ENCODE measurements around the gene UMODL1.
A peak's percentile ranks its signal among the peaks of the same experiment; 100 is the strongest.

The UMODL1 gene

GRCh38 chr21:42140196-42140934, 69.2 kb downstream of the UMODL1 start:
- Mint-ChIP-seq H3K27me3 (ENCODE audit: low read depth) (no peaks in the 10 kb centered on the region), H3K27ac (no peak overlapping the region), H3K4me3 (no peak overlapping the region), H3K36me3 (ENCODE audit: low read depth) (no peaks in the 10 kb centered on the region), H3K9me3 (no peaks in the 10 kb centered on the region), H3K4me1 (ENCODE audit: low read depth) (peaks cover 4% of the 10 kb centered on the region)

- Mint-ChIP-seq H3K27me3 (ENCODE audit: low read depth) (no peaks in the 10 kb centered on the region), H3K4me1 (ENCODE audit: low read depth) (peaks cover 9% of the 10 kb centered on the region), H3K4me3 (no peak overlapping the region)
These were observed 70.5 kb downstream of the UMODL1 start for GRCh38 chr21:42141643-42142042.

GRCh38 chr21:42142141-42142540, 71.0 kb downstream of the UMODL1 start:
- H3K27ac Mint-ChIP-seq = no peak overlapping the region
- H3K4me3 Mint-ChIP-seq = no peak overlapping the region
- H3K4me1 Mint-ChIP-seq (ENCODE audit: low read depth) = peaks cover 9% of the 10 kb centered on the region
- H3K36me3 Mint-ChIP-seq (ENCODE audit: low read depth) = no peaks in the 10 kb centered on the region
- H3K9me3 Mint-ChIP-seq = no peaks in the 10 kb centered on the region
- no peaks in the 10 kb centered on the region for H3K27me3 Mint-ChIP-seq (ENCODE audit: low read depth)

More at GRCh38 chr21:42141643-42142042, 70.5 kb downstream of the UMODL1 start:
- Mint-ChIP-seq H3K27ac (no peak overlapping the region), H3K36me3 (ENCODE audit: low read depth) (no peaks in the 10 kb centered on the region), H3K9me3 (no peaks in the 10 kb centered on the region)

- H3K4me1 Mint-ChIP-seq (ENCODE audit: low read depth) = peaks cover 9% of the 10 kb centered on the region
- no peak overlapping the region for H3K4me3 Mint-ChIP-seq
- no peaks in the 10 kb centered on the region for H3K27me3 Mint-ChIP-seq (ENCODE audit: low read depth)
- H3K27ac Mint-ChIP-seq = no peak overlapping the region
- no peaks in the 10 kb centered on the region for H3K9me3 Mint-ChIP-seq
- no peaks in the 10 kb centered on the region for H3K36me3 Mint-ChIP-seq (ENCODE audit: low read depth)
These were observed 71.5 kb downstream of the UMODL1 start for GRCh38 chr21:42142627-42143026.

GRCh38 chr21:42143111-42143510, 72.0 kb downstream of the UMODL1 start:
- no peak overlapping the region for H3K27ac Mint-ChIP-seq
- H3K4me3 Mint-ChIP-seq = no peak overlapping the region
- no peaks in the 10 kb centered on the region for H3K9me3 Mint-ChIP-seq
- no peaks in the 10 kb centered on the region for H3K36me3 Mint-ChIP-seq (ENCODE audit: low read depth)
- H3K27me3 Mint-ChIP-seq (ENCODE audit: low read depth) = no peaks in the 10 kb centered on the region
- peaks cover 9% of the 10 kb centered on the region for H3K4me1 Mint-ChIP-seq (ENCODE audit: low read depth)

GRCh38 chr21:42144221-42144620, 73.1 kb downstream of the UMODL1 start:
- Mint-ChIP-seq H3K4me1 (ENCODE audit: low read depth) (peaks cover 9% of the 10 kb centered on the region), H3K4me3 (no peak overlapping the region), H3K27ac (no peak overlapping the region), H3K27me3 (ENCODE audit: low read depth) (no peaks in the 10 kb centered on the region), H3K9me3 (no peaks in the 10 kb centered on the region), H3K36me3 (ENCODE audit: low read depth) (no peaks in the 10 kb centered on the region)

- Mint-ChIP-seq H3K36me3 (ENCODE audit: low read depth) (no peaks in the 10 kb centered on the region), H3K27ac (peak overlapping the region; percentile 31), H3K9me3 (no peaks in the 10 kb centered on the region), H3K27me3 (ENCODE audit: low read depth) (no peaks in the 10 kb centered on the region), H3K4me1 (ENCODE audit: low read depth) (peaks cover 9% of the 10 kb centered on the region), H3K4me3 (no peak overlapping the region)
These were observed 73.8 kb downstream of the UMODL1 start for GRCh38 chr21:42144679-42145568.

GRCh38 chr21:42145569-42146272, 74.6 kb downstream of the UMODL1 start:
- Mint-ChIP-seq H3K4me3 (no peak overlapping the region), H3K27ac (no peak overlapping the region), H3K4me1 (ENCODE audit: low read depth) (peaks cover 9% of the 10 kb centered on the region), H3K9me3 (no peaks in the 10 kb centered on the region), H3K36me3 (ENCODE audit: low read depth) (no peaks in the 10 kb centered on the region), H3K27me3 (ENCODE audit: low read depth) (no peaks in the 10 kb centered on the region)

GRCh38 chr21:42146273-42146805, 75.2 kb downstream of the UMODL1 start:
- no peak overlapping the region for H3K27ac Mint-ChIP-seq

GRCh38 chr21:42146821-42147220, 75.7 kb downstream of the UMODL1 start:
- no peaks in the 10 kb centered on the region for H3K9me3 Mint-ChIP-seq
- no peaks in the 10 kb centered on the region for H3K36me3 Mint-ChIP-seq (ENCODE audit: low read depth)
- peaks cover 9% of the 10 kb centered on the region for H3K4me1 Mint-ChIP-seq (ENCODE audit: low read depth)
- H3K4me3 Mint-ChIP-seq = no peak overlapping the region
- H3K27me3 Mint-ChIP-seq (ENCODE audit: low read depth) = no peaks in the 10 kb centered on the region
- H3K27ac Mint-ChIP-seq = no peak overlapping the region

More at GRCh38 chr21:42146273-42146805, 75.2 kb downstream of the UMODL1 start:
- Mint-ChIP-seq H3K4me3 (no peak overlapping the region), H3K4me1 (ENCODE audit: low read depth) (peaks cover 9% of the 10 kb centered on the region), H3K36me3 (ENCODE audit: low read depth) (no peaks in the 10 kb centered on the region), H3K27me3 (ENCODE audit: low read depth) (no peaks in the 10 kb centered on the region), H3K9me3 (no peaks in the 10 kb centered on the region)

GRCh38 chr21:42147386-42148020, 76.4 kb downstream of the UMODL1 start:
- Mint-ChIP-seq H3K27ac (no peak overlapping the region), H3K27me3 (ENCODE audit: low read depth) (peaks cover under 1% of the 10 kb centered on the region), H3K9me3 (no peaks in the 10 kb centered on the region), H3K4me1 (ENCODE audit: low read depth) (peaks cover 9% of the 10 kb centered on the region), H3K4me3 (no peak overlapping the region), H3K36me3 (ENCODE audit: low read depth) (no peaks in the 10 kb centered on the region)

- H3K4me1 Mint-ChIP-seq (ENCODE audit: low read depth) = peaks cover 7% of the 10 kb centered on the region
- no peaks in the 10 kb centered on the region for H3K9me3 Mint-ChIP-seq
- H3K36me3 Mint-ChIP-seq (ENCODE audit: low read depth) = no peaks in the 10 kb centered on the region
- H3K4me3 Mint-ChIP-seq = no peak overlapping the region
- H3K27ac Mint-ChIP-seq = no peak overlapping the region
- H3K27me3 Mint-ChIP-seq (ENCODE audit: low read depth) = peaks cover 4% of the 10 kb centered on the region
These were observed 77.0 kb downstream of the UMODL1 start for GRCh38 chr21:42148097-42148496.

GRCh38 chr21:42148584-42148983, 77.5 kb downstream of the UMODL1 start:
- H3K36me3 Mint-ChIP-seq (ENCODE audit: low read depth) = no peaks in the 10 kb centered on the region
- H3K9me3 Mint-ChIP-seq = no peaks in the 10 kb centered on the region
- H3K27ac Mint-ChIP-seq = no peak overlapping the region
- H3K4me1 Mint-ChIP-seq (ENCODE audit: low read depth) = peaks cover 7% of the 10 kb centered on the region
- no peak overlapping the region for H3K4me3 Mint-ChIP-seq
- H3K27me3 Mint-ChIP-seq (ENCODE audit: low read depth) = peaks cover 4% of the 10 kb centered on the region

Measured in T-helper 1 cell treated with Interleukin-12 subunit alpha and Interleukin-12 subunit beta and Interleukin-4 antibody, amounts not matched to agents 30 μg/mL and 1 μg/mL, for 36 hours (primary cell).